GM19372 (cell line): ENCODE data around the gene RGMB.

ENCODE experiments used
- ATAC-seq: cut with Tn5 transposase; IDR thresholded peaks from one replicate; pipeline ENCODE4 v1.9.1; 2021; ENCODE audit warnings: mild to moderate bottlenecking, low read depth, moderate library complexity; ENCODE audit not compliant: unreplicated experiment

RGMB gene

DNA sequence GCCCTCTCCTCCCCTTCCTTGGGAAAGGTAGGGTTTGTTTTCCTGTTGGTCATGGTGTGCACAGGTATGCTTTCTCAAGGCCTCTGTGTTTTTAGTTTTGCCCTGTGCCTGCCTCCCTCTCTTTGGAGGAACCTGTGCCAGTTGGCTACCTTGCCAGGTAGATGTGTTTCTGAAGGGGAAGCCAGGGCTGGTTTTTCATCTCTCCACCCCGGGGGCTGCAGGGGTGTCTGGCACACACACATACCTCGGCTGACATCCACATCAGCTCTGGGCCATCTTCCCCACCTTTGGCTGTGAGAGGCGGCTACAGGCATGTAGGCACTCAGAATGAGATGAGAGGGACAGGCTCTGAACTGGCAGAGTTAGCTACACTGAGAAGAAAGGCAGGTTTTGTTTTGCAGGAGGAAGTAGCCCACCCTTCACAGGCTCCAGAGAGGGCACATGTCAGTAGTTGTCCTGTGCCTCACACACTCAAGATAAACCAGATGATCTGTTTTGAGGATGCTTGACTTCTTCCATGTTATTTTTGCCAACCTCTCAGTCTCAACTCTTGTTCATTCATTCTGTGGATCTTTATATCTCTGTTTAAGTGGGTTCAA lies 9.7 kb downstream of the RGMB start:
- ATAC-seq, result no peak

DNA sequence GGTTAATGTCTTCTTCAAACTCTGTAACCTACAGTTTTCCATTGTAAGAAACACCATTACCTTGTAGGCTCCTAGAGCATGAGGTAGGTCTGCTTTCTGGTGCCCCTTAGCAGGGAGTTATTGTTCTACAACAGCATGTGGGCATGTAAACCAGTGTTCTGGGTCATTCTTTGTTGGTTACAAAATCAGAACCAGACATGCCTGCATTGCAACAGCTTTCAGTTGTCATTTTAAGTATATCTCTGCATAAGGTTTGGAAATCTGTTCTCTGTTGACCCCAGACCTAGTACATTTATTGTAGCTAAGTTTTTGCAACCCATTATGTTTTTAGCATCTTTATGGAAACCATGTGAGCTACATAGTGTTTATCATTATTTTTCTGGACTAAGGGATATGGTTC lies 10.9 kb downstream of the RGMB start:
- no peak for ATAC-seq

DNA sequence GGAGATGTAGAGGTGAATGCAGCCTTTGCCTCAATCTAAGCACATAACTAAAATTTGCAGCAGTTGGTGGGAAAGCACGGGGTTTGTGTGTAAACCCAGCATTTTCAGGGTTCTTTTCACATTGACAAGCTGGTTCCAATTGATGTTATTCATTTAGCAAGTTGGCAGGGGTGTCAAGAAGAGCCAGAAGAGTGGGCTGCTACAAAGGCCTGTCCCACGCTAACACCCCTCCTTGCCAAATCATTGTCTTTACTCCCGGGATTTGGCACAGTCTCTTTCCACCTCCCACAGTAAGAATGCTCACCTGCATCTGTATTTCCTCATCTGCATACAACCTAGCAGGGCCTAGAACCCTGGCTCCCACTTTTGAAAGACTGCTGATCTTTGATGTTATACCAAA lies 11.8 kb downstream of the RGMB start:
- no peak for ATAC-seq

DNA sequence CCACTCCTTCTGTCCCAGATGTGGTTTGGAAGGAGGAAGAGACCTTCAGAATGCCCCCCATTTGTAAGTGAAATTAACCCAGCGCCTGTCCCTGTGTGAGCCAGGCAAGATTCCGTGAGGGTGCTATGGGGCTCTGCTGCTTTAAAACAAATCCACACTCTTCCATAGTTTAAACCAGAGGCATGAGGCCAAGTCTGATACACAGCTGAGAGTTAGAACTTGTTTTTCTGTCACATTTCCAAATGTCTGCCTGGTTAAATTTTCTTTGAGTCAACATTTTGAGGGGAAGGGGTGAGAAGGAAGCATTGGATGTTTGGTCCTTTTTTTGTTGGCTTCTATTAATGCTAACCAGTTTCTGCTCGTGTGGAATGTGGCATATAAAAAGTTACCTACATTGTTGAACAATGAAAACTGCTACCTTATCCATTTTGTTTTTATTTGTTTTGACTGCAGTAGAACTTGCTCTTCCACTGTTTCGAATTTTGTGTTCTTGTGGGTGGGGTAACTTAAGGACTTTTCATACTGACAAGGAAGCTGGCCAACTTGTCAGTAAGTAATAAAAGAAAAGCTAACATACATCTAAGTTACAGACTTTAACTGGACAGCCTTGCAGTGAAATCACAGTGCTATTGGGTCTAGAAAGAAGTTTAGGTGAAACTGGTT lies 12.9 kb downstream of the RGMB start:
- ATAC-seq, result no peak

DNA sequence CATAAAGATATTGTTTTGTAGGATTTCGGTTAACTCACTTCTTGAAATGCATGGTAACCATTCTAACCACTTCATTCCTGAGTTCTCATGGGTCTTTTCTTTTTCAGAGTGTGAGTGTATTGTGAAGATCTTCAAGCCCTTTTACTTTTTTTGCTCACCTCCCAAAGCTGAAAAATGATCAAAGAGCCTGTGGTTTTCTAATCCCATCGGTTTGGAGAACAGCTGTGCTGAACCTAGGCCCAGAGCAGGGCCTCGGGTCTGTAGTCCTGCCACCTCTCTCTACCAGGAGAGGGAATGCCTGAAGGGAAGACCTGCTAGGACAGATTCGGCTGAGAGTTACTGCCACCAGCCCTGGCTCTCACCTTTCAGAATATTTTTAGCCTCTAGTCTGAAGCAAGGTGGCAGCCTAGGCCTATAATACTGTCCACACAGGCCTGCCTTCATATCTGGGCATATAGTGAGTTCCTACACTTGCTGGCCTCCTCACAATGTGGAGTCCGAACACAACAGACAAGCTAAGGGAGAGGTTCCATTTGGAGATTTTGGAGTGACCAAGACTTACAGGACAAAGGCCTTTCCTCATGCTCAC lies 13.8 kb downstream of the RGMB start:
- ATAC-seq, result no peak

DNA sequence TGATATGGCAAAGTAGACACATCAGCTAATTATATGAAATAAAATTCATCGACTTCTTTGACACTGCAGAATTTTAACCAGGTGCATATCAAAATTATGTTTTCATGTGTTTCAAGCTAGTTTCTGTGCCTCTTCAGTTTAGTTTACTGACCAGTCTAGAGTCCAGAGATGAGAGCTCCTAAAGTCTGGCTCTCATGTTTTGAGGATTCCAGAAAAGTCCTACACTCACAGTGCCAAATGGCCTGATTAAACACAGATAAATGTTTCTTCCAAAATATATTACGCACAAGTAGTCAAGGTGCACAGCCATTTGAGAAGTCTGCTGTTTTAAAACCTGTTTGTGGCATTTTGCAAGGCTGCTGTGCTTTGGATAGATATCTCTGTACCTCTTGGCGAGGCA lies 15.6 kb downstream of the RGMB start:
- ATAC-seq, result no peak

DNA sequence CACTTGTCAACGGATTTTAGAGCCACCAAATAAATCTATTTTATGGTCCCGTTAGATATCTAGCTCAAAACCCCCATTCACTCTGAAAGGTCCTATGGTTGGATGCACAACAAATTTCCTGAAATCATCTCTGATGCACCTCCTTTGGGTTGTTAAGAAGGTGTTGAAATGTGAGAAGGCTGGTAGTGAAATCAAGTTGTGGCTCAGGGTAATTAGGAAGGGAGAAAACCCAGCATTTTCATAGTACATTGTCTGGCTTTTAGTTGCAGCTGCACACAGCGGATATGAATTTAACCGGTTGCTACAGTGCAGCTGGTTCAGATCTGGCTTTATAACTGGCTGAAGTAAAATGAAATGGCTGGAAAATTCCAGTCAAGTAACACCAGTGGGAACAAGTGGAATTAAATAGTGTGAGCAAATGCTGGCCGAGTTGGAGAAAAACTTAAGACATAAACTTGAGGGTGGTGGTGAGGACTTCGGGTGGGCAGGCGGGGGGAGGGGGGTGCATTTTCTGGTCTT lies 17.6 kb downstream of the RGMB start:
- no peak for ATAC-seq

DNA sequence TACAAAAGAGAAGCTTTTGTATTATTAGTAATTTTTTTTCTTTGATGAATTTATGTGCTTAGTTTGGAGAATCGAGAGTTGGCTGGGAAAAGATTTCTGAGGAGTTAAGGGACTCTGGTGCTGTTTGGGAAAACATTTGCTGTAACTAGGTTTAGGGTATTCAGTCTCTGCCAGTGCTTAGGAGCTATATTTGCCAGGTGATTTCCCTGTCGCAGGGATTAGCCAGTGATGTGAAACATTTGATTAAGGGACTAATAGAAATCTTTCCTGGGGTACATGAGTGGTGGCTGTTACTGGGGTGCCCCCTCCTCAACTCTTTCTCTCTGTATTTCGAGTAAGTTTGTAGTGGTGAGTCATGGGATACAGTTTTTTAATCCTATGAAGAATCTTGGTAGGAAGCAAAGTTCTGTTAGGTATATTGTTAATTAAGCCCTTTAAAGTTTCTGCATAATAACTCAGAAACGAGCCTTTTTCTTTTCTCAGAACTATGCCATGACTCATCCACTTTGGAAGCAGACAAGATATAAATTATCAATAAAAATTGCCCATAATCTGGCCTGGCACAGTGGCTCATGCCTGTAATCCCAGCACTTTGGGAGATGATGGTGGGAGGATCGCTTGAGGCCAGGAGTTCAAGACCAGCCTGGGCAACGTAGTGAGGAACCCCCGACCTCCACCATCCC lies 18.6 kb downstream of the RGMB start:
- ATAC-seq, result no peak

DNA sequence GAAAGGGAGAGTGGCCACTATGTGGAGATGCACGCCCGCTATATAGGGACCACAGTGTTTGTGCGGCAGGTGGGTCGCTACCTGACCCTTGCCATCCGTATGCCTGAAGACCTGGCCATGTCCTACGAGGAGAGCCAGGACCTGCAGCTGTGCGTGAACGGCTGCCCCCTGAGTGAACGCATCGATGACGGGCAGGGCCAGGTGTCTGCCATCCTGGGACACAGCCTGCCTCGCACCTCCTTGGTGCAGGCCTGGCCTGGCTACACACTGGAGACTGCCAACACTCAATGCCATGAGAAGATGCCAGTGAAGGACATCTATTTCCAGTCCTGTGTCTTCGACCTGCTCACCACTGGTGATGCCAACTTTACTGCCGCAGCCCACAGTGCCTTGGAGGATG lies 19.8 kb downstream of the RGMB start:
- ATAC-seq, result no peak

DNA sequence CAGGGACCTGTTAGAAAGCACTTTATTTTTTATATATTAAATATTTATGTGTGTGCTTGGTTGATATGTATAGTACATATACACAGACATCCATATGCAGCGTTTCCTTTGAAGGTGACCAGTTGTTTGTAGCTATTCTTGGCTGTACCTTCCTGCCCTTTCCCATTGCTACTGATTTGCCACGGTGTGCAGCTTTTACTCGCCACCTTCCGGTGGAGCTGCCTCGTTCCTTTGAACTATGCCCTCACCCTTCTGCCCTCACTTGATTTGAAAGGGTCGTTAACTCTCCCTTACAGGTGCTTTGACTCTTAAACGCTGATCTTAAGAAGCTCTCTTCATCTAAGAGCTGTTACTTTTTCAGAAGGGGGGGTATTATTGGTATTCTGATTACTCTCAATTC lies 20.5 kb downstream of the RGMB start:
- no peak for ATAC-seq

DNA sequence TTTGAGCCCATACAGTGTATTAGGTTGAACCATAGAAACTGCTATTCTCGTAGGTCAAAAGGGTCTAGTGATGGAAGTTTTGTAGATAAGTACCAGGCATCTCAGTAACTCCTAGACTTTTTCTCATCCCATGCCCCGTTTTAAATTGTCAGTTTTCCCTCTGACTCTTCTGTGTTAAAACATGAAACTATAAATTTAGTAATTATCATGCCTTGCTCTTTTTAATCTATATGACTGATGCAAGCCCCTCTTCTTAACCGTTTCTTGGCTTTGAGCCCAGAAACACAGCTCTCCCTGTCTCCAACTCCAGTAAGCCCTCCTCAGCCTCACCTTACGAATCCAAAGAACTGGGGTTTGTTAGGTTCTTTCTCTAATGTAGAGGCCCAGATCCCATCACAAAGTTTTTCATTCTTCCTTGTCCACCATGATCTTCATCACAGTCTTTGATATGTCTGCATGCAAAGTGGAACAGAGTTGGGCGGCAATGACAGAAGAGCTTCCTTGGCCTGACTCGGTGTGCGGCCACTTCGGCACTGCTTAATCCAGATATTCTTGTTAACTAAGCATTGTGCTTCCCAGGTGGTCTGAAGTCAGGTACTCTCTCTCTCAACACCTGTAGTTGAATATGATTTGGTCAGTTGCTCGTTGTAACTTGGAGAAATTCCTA lies 21.1 kb downstream of the RGMB start:
- ATAC-seq, result no peak

DNA sequence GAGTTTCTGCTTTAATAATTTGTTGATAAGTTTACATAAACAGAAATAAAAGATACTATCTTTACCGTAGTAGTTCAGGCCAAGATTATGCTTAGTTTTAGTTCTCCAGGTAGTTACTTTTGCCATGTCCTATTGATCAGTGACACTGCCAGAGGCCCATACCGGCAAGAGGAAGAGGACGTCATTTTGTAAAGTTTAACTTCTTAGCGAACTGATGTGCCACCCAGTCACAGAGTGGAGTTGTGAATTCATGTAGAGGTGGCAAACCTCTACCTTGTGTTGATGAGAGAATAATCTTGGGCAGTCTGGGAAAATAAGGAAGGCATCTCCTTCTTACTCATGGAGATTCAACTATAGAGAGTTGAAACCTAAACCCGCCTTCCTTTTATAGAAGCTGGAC lies 21.8 kb downstream of the RGMB start:
- ATAC-seq, result no peak

DNA sequence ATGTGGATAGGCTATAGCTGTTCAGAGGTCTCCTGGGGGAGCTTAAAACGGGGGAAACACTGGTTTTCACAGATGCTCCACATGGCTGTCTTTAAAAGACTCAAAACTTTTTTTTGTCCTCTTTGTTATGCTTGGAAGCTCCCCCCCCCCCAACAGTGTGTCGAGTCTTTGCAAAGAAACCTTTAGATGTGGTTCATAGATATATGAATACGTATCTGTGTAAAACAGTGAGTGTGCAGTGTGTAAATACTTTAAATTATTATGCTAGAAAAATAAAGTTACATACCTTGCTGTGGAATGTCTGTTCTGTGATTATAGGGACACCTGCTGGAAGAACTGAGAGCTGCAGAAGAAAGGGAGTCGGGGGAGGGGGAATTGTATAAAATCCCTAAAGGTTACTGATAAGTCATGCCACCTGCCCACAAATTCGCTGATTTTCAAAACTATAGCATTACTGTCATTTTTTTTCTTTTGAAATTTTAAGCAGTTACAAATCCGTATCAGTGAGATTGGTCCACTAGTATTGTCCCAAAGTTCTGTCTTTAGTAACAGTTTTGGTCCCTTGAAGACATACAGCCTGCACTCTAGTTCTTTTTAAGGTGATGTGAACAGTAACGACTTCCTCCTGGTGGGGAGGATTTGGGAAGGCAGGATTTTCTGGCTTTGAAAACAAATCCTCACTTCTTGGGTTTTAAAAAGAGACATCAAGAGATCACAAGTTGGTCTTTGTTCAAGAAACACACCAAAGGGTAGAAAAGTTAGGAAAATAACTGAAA lies 22.9 kb downstream of the RGMB start:
- ATAC-seq, result peak; percentile 83

DNA sequence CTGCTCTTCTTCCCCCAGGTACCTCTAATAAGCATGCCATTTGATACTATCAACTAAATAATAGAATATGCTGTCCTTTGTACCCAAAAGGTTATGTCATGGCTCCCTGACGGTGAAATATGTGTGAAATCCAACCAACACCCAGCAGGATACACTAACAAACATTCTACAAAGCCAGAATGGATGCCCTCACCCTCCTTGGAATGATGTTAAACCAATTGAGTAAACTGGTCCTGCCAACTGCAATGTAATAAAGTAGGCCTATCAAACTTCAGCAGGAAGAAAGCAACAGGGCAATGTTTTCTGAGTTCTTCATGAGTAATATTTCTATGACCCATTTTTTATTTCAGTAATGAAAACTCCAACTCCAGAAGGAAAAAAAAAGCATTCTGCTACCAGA lies 24.9 kb downstream of the RGMB start:
- no peak for ATAC-seq

DNA sequence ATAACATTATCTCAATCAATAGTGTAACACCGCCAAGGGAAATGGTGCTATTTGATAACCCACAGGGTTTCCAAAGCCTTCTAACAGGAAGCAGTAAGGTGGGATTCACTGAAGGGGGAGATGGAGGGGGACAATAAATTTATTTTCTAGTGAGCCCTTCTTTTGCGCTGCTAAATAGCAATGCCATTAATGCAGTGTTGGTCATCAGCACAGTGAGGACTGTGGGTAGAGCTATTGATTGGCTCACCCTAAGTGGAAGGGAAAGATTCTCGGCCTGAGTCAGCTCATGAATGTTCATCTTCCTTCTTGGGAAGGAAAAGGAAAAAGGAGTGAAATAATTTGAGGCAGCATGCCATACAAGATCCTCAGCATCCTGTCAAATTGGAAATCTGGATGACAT lies 25.4 kb downstream of the RGMB start:
- no peak for ATAC-seq

DNA sequence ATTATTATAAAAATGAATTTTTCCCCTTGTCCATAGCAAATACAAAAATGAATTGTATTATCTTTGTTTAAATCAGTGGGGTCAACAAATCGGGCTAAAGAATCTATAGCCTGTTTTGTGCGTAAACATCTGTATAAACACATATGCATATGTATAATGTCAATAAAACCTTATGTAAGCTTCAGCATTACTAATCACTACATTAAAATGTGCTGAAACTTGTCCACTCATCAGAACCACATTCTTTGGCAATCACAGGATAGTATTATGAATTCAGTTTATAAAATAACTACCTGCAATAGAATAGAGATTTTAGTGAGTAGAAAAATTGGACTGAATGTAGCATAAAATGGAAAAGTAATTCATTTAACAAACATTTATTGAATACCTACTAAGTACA lies 30.6 kb downstream of the RGMB start:
- ATAC-seq, result no peak

DNA sequence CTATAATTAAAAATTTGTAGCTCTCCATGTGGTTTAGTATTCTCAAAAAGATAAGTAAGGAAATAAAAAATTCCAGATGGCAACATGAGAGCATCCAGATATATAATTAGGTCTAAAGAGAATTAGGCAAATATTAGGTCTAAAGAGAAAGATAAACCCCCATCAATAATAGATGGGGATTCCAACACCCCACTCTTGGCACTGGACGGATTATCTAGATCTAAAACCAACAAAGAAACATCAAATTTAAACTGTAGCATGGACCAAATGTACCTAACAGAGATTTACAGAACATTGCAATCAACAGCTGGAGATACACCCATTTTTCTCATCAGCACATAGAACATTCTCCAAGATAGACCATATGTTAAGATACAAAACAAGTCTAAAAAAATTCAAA lies 31.6 kb downstream of the RGMB start:
- no peak for ATAC-seq

DNA sequence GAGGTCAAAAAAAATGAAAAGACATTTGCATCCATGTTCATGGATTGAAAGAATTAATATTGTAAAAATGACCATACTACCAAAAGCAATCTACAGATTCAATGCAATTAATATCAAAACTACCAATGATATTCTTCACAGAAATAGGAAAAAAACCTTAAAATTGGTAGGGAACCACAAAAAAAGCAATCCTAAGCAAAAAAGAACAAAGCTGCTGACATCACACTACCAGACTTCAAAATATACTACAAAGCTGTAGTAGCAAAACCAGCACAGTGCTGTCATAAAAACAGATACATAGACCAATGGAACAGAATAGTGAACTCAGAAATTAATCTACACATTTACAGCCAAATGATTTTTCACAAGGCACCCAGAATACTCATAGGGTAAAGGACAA lies 34.3 kb downstream of the RGMB start:
- no peak for ATAC-seq

DNA sequence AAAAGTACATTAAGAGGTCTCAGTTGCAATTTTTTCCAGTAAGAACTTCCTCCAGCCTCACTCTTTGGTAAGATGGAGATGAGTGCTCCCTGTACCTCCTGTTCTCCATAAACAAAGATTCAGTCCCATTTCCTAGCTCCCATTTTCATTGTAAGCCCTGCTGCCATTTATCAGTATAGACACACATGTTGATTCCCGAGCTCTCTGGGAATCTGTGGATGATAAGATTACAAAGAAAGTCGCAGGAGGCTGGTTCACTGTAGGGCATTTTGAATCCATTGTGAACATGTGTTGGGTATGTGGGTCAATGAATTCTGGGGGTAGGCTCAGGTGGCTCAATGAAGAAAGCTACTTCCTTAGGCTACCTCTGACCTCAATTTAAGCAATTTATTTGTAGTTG lies 36.7 kb downstream of the RGMB start:
- no peak for ATAC-seq

DNA sequence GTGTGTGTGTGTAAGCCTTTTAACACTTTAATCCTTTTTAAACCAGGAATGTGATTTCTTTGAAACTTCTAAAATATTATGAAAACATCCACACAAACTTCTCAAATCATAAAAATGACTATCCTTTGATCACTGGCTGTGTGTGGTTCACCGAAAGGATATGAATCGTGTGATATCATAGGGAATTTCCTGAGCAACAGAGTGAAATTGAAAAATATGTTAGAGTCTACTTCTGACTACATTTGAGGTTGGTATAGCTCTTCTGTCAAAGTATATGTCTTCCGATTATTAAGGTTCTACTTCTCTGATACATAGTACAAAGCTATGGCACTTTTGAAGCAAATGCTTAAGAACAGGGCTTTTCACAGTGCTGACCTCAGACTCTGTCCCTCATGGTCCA lies 40.3 kb downstream of the RGMB start:
- no peak for ATAC-seq
